Panc1 (cell line): ENCODE data around the gene HSPB3.

Source experiments
- POLR2AphosphoS5 ChIP-seq: IDR thresholded peaks from 2 replicates; pipeline ENCODE4 v1.6.1; 2012; ENCODE audit warnings: mild to moderate bottlenecking, low read depth, low read length, moderate library complexity
- REST ChIP-seq, 2 experiments: IDR thresholded peaks; 2 replicates each; pipeline ENCODE4 v1.6.1; 2011 to 2012; ENCODE audit warnings: low read depth in 2 of 2, control low read depth in 1 of 2, low read length in 1 of 2, mild to moderate bottlenecking in 1 of 2, moderate library complexity in 1 of 2; ENCODE audit not compliant: insufficient read depth in 1 of 2
- TCF7L2 ChIP-seq: IDR thresholded peaks from 2 replicates; pipeline ENCODE4 v1.6.1; 2011; ENCODE audit warnings: mild to moderate bottlenecking, low read depth, low read length, inconsistent platforms
- TF ChIP-seq, protein P1 (sequence below): fragments of 450-650 bp; IDR thresholded peaks from 2 replicates; pipeline ENCODE4 v1.5.1; 2017; ENCODE audit warnings: mild to moderate bottlenecking

GRCh38 chr5:54453046-54453445, 2.5 kb upstream of the HSPB3 start:
- TF ChIP-seq, protein P1, sequence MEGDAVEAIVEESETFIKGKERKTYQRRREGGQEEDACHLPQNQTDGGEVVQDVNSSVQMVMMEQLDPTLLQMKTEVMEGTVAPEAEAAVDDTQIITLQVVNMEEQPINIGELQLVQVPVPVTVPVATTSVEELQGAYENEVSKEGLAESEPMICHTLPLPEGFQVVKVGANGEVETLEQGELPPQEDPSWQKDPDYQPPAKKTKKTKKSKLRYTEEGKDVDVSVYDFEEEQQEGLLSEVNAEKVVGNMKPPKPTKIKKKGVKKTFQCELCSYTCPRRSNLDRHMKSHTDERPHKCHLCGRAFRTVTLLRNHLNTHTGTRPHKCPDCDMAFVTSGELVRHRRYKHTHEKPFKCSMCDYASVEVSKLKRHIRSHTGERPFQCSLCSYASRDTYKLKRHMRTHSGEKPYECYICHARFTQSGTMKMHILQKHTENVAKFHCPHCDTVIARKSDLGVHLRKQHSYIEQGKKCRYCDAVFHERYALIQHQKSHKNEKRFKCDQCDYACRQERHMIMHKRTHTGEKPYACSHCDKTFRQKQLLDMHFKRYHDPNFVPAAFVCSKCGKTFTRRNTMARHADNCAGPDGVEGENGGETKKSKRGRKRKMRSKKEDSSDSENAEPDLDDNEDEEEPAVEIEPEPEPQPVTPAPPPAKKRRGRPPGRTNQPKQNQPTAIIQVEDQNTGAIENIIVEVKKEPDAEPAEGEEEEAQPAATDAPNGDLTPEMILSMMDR: no peak
- TF ChIP-seq REST (IDR thresholded peaks at IDR 0.05; ENCODE audit: insufficient read depth in 1 of 2, low read depth in 2 of 2, low read length in 1 of 2) (no peak), POLR2AphosphoS5 (no peak), TCF7L2 (no peak)
